ENCODE measurements around the gene CAMTA1.
A peak's percentile ranks its signal among the peaks of the same experiment; 100 is the strongest.

CAMTA1 gene

DNA sequence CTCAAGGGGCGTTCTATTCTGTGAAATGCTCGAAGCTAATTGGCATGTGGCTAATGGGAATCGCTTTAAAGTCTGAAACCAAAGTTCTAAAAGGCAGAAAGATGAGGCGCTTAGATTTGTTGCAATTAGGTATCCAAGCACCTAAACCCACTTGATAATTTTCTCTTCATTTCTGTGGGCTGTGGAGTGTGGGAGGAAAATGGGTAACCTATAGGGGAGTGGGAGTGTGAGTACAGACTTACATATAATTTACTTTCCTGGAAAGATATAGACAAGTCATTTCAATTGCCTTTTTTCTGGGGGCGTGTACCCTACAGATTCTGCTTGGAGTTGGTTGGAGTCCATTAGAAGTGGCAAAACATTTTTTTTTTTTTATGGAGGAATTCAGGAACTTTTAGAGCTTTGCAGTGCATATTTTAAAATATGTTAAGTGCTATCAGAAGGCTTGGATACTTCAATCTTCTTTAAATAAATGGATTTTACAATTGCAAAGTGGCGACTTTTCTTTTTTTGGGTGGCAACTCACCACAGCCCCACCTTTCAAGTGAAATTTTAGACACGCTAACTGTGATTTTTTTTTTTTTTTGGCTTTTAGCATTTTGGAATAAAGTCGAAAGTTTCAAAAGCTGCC is 254.5 kb downstream of the CAMTA1 start:
- DNase-seq (ENCODE audit: low read depth in 2 of 2) = no peak

DNA sequence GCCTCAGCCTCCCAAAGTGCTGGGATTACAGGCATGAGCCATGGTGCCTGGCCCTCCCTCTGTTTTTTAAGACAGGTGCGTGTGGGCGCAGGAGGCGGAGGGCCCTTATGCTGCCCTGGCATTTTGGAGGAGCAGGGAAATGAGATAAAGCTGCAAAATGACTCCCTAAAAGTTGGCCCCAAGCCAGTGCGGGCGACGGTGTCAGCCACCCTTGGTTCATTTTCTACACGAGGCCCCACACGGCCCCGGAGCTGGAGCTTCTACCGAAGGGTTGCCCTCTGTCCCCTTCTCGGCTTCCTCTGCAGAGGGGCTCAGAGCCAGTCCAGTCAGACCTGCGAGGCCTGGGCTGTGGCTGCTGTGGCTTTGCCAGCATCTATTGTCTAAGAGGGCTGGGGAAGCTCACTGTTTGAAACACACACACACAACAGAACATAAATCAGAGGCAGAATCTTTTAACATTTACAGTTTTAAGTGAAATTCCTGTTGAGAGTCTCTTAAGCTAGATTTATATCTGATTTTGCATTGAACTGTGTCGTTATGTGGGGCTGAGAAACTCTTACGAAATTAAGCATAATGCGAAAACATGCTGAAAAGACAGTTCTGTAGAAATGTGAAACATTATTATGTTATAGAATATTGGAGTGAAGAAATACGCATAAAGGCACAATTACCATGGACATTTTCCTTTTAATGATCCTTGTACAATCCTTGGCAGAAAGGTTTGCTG is 255.9 kb downstream of the CAMTA1 start:
- DNase-seq (ENCODE audit: low read depth in 2 of 2) = no peak

DNA sequence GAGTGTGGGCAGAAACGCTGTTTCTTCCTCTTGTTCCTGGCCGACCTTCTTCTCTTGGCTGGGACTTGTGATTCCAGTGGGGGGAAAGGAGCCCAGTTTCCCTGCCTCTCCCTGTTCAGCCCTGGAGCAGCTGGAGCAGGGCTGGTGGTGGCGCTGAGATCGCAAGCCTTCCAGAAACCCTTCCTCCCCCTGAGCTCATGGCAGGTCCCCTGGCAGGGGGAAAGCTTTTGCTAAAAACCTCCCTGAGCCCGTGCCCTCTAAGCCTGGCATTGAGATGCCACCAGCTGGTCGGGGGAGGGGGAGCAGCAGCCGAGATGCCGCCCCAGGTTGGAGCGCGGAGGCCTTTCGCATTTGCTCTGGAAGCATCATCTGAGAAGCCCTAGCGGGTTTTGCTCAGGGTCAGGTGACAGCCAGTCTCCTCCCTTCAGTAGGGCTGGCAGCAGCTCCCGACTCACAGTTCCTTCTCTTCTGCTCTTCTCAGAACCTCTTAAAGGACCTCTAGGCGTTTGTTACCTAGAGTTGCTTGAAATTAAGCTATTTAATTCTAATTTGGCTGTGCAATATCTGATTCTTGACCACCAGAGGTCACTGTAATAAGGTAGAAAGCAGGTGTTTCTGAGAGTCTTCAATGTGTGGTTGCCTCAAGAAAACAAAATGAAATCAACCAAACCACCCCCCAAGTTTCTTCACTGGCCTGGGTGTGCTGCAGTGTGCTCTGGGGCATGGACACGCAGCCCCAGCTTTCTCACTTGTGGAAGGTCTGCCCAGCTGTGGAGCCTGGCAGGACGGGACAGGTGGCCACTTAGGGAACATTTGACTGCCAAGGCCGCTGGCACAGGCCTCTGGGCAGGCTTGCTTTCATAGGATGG is 257.3 kb downstream of the CAMTA1 start:
- DNase-seq (ENCODE audit: low read depth in 2 of 2) = no peak

DNA sequence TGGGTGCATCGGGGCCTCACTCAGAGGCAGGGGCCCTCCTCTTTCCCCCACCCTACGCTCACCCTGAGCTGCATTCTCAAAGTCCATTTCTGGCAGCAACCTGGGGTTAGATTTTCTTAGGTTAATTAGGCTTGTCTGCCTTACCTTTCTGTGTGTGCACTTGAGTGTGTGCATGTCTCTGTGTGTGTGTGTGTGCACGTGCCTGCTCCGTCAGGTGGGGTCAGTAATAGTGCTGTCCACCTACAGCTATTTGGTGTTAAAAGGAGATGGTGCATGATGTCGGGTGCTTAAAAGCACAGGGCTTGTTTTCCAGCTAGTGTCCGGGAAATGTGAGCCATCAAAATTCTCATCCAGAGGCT is 257.9 kb downstream of the CAMTA1 start:
- no peak for DNase-seq (ENCODE audit: low read depth in 2 of 2)

DNA sequence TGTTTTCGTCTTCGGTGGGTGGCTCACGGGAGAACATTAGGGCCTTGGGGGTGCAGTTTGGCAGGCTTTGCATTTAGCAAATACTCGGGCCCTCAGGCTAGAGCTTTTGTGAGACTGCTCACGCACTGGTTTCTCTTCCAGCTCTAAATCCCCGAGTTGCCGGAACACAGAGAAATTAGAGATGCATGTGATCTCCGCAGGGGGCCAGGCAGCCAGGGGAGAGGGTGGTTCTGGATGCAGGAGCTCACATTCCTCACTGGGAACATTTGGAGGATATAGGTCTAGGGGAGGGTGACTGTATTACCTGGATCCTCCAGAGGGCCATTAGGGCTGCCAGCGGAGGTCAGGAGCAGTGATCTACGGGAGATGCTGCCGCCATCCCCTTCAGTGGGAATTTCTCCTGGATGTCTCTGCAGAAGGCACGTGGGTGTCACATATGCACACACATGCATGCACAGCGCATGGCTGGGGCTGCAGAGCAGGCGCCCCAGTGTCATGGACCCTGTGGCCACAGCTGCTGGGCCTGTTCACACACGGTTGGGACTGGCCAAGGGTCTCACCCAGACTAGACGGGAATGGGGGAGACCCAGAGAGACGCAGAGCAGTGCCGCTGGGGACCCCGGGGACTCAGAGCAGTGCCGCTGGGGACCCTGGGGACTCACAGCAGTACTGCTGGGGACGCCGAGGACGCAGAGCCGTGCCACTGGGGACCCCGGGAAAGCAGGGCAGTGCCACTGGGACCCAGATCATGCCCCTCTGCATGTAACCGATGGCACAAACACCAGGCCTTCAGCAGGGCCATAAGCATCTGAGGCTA is 258.7 kb downstream of the CAMTA1 start:
- no peak for DNase-seq (ENCODE audit: low read depth in 2 of 2)

DNA sequence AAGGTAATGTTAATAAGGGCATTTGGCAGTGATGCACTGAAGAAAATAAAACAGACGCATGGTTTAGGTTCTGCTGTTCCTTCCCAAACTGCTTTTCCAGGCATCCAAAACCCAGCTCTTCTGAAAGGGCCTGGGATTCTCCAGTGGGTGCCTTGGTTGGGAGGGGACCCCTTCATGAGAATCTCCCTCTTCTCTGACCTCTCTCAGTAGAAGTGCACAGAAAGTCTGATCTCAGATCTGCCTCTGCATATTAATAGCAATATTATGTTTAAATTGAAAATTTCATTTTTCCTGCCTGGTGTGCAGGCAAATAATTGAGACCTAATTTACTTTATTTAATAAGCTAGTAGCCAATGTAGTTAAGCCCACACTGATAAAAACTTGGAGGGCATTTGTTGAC is 260.6 kb downstream of the CAMTA1 start:
- DNase-seq (ENCODE audit: low read depth in 2 of 2) = no peak

DNA sequence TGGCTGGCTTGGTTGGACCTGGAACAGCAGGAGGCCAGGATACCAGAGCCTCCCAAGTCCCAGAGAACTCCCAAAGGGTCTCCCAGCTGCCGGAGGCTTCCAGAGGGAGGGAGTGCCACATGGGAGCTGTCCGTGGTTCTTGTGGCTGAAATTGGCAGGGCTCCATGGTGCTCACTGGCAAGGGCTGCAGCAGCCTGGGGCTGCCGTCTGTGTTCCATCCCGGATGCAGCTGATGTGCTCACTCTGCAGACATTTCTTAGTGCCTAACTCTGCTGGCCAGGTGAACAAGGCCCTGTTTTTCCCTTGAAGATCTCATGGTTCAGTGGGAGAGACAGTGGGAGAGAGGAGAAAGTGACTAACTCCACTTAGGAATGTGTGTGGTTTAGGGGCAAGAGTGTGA is 261.1 kb downstream of the CAMTA1 start:
- DNase-seq (ENCODE audit: low read depth in 2 of 2) = no peak

DNA sequence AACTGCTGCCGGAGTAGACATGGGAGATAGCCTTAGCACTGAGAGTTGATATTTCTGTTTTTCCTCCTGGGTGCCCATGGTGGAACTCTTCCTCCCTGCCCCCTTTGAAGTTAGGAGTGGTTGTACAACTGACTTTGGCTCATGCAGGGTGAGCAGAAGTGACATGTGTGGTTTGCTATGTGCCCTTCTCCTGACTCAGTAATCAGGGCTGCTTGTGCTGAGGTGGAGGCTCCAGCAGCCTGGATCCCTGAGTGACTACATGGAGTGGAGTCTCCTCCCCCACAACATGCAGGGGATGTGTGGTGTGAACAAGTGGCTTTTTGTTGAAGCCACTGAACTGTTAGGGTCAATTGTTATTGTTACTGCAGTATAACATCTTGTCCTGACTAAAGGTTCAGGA is 261.6 kb downstream of the CAMTA1 start:
- no peak for DNase-seq (ENCODE audit: low read depth in 2 of 2)

DNA sequence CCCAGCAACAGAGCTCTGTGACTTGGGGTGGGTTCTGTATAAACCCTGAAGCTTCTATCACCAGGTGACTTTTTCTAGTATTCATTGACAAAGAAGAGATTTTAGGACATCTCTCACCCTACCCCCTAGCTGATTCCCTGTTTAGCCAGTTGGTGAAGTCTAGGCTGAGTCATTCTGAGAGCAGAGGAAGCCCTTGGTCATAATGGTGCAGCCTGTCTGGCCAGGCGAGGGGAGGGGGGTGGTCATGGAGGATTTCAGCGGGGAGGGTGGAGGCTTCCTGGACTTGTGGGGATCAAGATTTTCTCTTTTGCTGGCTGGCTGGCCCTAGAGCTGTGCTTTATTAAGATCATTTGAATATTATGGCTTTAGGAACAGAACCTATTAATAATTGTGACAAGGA is 262.6 kb downstream of the CAMTA1 start:
- DNase-seq (ENCODE audit: low read depth in 2 of 2) = no peak

DNA sequence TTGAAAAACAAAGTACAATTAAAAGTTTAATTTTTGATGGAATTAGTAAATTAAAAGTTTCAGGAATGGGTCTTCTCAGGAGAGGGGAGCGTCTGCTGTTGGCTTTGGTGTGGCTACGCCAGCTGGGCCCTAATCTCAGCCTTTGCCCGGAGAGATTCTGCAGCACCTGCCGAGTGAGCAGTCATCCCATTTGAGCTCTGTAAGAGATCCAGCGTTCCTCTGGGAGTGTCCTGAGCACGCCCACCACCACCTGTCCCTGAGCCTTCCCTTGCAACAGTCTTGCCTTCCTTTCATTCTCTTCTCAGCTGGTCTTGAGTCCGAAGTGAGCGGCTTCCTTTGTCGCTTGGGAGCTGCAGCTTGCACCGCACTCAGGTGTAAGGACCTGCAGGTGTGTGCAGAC is 263.1 kb downstream of the CAMTA1 start:
- no peak for DNase-seq (ENCODE audit: low read depth in 2 of 2)

DNA sequence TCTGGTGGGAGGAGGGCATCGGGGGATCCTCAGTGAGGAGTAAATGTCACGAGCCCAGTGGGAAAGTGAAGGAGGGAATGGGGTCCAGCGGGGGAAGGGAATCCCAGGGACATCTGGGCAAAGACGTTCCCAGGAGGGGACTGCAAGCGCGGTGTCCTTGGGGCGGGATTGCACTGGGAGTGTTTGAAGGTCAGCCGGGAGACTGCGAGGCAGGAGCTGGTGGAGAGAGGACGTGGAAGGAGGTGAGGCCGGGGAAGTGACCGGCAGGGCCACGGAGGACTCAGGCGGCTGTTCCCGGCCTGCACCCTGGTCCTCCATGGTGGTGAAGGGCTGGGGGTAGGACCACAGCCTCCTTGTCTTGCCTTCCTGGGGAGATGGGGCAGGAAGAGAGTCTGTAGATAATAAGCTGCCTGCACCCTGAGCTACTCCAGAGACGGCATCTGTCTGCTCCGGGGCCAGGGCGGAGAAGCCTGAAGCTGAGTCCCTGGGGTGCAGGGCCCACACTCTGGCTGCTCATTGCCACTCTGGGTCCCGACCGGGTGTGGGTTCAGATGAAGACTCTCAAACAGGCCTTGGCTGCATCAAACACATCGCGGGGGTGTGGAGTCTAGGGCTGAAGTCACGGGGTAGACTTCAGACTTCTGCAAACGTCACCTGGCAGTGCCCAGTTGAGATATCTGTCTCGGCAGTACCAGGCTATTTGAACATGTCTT is 264.8 kb downstream of the CAMTA1 start:
- no peak for DNase-seq (ENCODE audit: low read depth in 2 of 2)

DNA sequence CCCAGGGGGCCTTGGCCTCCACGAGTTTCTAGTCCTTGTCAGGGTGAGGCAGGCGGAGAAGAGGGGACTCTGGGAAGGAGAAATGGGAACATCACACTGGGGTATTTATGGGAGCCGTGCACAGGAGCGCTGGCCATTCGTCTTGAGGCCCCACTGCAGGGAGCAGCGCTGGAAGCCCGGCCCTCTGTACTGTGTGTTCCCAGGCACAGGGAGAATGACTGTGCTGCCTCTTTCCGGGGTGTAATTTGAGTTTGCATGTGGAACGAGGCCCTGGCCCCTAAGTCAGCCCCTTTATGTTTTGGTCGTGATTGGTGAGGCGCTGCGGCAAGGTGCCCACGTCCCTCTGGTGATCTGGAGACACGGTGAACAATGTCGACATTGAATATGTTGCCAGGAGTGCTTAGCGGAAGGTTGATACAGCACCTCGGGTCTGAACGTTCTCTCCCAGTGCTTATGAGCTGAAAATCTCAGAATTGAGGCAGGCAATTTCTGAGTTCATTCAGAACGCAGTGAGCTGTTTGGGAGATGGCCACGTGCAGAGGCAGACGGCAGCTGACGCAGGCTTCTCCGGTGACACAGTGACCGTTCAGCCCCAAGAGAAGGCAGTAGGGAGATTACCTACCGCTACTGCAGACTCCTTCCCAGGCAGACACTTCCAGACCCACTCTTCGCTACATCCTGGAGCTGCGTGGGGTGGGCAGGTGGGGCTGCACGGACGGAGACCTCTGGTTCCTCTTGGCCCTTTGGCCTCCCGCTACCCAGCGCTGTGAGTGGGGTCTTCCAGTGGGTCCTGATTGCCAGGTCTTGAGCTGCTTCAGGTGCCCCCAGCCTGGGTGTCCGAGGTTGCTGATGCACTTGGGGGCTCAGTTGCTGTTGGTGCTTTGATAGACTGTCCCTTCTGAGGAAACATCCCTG is 265.8 kb downstream of the CAMTA1 start:
- DNase-seq (ENCODE audit: low read depth in 2 of 2) = no peak

DNA sequence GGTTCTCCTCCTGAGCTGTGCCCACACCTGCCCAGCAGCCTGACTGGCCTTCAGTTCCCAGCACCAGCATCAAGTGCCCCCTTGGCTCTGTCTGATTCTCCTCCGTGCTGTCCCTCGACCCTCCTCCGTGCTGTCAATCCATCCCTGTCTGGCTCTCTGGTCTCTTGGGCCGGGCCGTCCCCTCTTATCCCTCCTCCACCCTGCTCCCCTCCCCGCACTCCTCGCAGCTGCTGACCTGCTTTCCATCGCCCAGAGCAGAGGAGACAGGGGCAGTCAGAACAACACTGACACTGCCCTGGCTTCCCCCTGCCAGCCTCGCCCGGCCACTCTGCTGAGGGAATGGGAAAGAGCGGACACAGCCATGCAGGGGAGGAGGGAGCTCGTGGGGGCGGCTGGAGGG is 267.4 kb downstream of the CAMTA1 start:
- no peak for DNase-seq (ENCODE audit: low read depth in 2 of 2)

DNA sequence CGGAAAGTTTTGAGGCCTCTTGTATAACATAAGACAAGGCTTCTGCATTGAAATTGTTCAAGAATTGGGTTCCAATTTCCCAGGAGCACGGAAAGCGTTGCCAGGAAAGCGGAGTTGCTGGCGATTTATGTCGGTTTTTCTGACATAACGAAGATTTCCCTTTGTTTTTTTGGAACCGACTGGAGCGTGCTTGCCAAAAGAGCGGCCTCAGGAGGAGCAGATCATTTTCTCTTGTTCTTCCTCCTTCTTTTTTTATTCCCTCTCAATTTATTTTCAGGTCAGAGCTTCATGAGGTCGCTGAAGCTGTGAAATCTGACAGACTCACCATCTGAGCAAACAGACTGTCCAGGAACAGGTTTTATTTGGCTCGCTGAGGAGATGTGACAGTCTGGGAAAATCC is 275.5 kb downstream of the CAMTA1 start:
- no peak for DNase-seq (ENCODE audit: low read depth in 2 of 2)

DNA sequence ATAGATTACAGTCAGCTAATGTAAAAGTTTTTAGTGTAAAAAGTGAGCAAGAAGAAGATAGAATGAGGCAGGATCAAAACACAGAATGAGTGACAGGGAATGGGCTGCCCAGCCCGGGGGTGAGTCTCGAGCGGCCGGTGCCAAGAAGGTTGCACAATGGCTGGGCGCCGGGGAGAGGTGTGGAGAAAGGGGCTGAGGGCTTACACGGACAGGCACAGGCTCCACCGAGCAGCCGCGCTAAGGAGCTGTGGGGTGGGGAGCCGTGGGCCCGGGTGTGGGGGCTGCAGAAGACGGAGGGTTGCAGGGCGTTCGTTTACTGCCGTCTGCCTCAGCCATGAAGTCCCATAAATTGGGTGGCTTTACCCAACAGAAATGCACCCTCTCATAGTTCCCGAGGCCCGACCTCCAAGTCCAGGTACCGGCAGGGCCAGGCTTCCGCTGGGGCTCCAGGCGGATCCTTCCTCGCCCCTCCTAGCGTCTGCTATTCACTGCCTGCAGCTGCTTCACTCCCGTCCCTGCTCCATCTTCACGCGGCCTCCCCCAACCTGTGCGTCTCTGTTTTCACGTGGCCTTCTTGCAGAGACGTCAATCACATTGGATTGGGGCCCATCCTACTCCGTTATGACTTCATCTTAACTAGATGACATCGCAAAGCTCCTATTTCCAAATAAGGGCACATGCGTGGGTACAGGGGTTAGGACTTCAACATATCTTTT is 277.2 kb downstream of the CAMTA1 start:
- no peak for DNase-seq (ENCODE audit: low read depth in 2 of 2)

DNA sequence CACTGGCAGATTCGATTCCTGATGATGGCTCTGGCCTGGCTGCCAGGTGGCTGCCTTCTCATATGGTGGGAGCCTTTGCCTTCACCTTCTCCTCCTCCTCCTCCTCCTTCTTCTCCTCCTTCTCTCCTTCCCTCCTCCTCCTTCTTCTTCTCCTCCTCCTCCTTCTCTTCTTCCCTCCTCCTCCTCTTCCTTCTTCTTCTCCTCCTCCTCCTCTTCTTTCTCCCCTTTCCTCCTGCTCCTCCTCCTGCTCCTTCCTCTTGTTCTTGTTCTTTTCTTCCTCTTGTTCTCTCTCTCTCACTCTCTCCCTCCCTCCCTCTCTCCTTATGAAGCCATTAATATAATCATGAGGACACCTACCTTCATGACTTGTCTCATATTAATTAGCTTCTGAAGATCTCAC is 278.7 kb downstream of the CAMTA1 start:
- no peak for DNase-seq (ENCODE audit: low read depth in 2 of 2)

DNA sequence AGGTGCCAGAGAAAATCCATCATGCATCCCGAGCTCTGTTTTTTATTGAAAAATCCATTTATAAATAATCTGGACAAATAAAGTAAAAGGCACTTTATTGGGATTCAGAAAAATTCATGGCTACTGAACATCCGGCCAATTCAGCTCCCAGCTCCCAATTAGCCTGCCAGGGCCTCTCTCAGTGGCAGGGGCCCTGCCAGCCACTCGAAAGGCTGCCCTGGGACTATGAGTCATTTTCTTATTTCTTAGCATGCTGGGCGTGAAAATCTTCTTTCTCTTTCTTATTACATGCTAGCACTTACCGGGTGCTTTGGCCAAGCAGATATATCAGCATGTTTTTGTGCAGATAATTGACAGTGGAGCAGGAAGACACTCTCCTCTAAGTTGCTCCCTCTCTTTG is 283.3 kb downstream of the CAMTA1 start:
- DNase-seq (ENCODE audit: low read depth in 2 of 2) = no peak

DNA sequence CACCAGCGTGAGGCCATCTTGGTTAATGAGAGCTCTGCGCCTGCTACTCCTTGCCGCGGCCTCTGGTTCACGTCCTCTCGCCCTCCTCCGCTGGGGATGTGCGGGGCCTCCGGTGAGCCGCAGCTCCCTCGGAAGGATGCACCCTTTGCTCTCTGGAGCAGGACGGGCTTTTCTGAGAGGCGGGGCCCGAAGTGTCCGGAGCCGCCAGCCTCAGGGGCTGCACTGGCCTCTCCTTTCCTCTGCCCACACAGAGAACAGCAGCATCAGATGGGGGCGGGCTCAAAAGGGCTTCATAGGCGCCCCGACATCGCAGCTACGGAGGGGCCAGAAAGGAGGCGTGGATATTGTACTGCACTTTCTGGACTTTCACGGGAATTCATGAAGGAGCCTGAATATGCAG is 284.7 kb downstream of the CAMTA1 start:
- DNase-seq (ENCODE audit: low read depth in 2 of 2) = no peak

DNA sequence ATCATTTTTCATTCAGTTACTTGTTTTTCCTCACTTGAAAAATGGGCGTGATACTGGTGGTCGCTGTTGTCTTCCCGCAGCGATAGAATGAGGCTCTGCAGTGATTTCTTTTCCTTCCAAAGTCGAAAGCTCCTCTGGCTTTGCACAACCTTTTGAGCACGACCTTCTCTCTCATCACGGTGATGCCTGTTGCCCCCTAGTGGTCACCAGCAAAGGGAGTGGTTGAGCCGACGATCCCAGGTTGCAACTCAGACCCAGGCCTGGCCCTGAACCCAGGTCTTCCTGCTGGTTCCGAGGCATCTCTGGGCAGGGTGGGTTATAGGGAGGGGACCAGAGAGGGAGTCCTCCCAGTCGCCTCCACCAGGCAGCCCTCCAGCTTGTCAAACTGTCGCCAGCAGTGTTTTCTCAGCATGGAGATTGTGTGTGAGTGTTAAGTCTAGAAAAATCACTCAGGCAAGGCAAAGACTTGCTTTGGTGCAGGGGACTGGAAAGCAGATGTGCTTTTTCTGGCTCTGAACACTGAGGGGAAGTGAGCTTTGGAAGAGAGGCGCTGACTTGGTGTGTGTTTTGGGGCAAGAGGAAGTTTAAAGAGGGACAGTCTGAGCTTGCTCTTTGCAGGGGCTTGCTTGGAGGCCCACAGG is 285.3 kb downstream of the CAMTA1 start:
- peak; percentile 18 to 42 for DNase-seq (ENCODE audit: low read depth in 2 of 2)

Data from activated CD4-positive, alpha-beta T cell treated with anti-CD3 and anti-CD28 coated beads for 24 hours (primary cell).